ENCODE measurements around the gene FAM161B. TPM values are rescaled to one million over a fixed set of nuclear protein-coding genes. Genes with fewer than 3 reads are reported as not detected.

FAM161B gene
- total and polyA plus RNA-seq, 2 of the 8 experiments (the other 6 are each of a cell fraction or from before 2014, with no cell fraction given): 0.14 to 0.32 TPM

- WGBS, 2 experiments (ENCODE audit: extremely low coverage in 1 of 2, insufficient coverage in 1 of 2, insufficient read length in 1 of 2, insufficient replicate concordance in 2 of 2, low coverage in 1 of 2, low lambda C conversion rate in 2 of 2, missing lambda C conversion rate in 1 of 2): 71% methylated on average over 4 of the region's 4 CpGs; no CpG with 5 or more reads in 1 of the 2 experiments
- no peak overlapping the region for H3K56ac ChIP-seq (replicated peaks; ENCODE audit: insufficient read length, low read depth, low read length)
- TF ChIP-seq RFX5 (IDR thresholded peaks at IDR 0.05; ENCODE audit: borderline replicate concordance, low read depth, low read length): no peak
- no peak for TF ChIP-seq RBBP5 (IDR thresholded peaks at IDR 0.05; ENCODE audit: borderline replicate concordance, low read depth, low read length)
- TF ChIP-seq PHF8 (conservative IDR thresholded peaks at IDR 0.05; ENCODE audit: low read depth, low read length): no peak
- TF ChIP-seq SAP30 (IDR thresholded peaks at IDR 0.05; ENCODE audit: insufficient read depth, insufficient replicate concordance, low read length): no peak
- TF ChIP-seq TAF1 (IDR thresholded peaks at IDR 0.05; ENCODE audit: low read depth, low read length): no peak
- no peak for TF ChIP-seq BCL11A (IDR thresholded peaks at IDR 0.05; ENCODE audit: low read depth in 2 of 2, low read length in 2 of 2)
- TF ChIP-seq CEBPB (IDR thresholded peaks at IDR 0.05; ENCODE audit: low read depth, low read length): no peak
- no peak for TF ChIP-seq CHD2 (IDR thresholded peaks at IDR 0.05; ENCODE audit: low read length)
- TF ChIP-seq KDM5A (IDR thresholded peaks at IDR 0.05; ENCODE audit: low read length): no peak
- no peak for TF ChIP-seq ZNF274 (IDR thresholded peaks at IDR 0.05; ENCODE audit: borderline replicate concordance, extremely low read depth, low read length)
- no peak for TF ChIP-seq E2F6 (IDR thresholded peaks at IDR 0.05)
- TF ChIP-seq CHD1 (IDR thresholded peaks at IDR 0.05; ENCODE audit: low read depth, low read length): no peak
- no peak for TF ChIP-seq NRF1 (IDR thresholded peaks at IDR 0.05; ENCODE audit: low read depth, low read length)
- no peak for TF ChIP-seq BACH1 (IDR thresholded peaks at IDR 0.05; ENCODE audit: low read length)
Measured at GRCh38 chr14:73945159-73945670, 4.7 kb downstream of the FAM161B start.

More at GRCh38 chr14:73945159-73945670, 4.7 kb downstream of the FAM161B start:
- H4K8ac ChIP-seq (ENCODE audit: extremely low read depth, insufficient read depth, low read length): no peak overlapping the region
- no peak overlapping the region for H3K23ac ChIP-seq (ENCODE audit: insufficient read length)
- no peaks in the 10 kb centered on the region for H3K36me3 ChIP-seq (ENCODE audit: control insufficient read depth in 2 of 4, insufficient read depth in 4 of 4, low read length in 3 of 4)
- no peaks in the 10 kb centered on the region for H3K9me3 ChIP-seq (ENCODE audit: insufficient read depth in 2 of 2, low read depth in 1 of 2, low read length in 1 of 2)
- H3K4me1 ChIP-seq (replicated peaks in 1 of 4; ENCODE audit: control insufficient read depth in 3 of 4, insufficient read depth in 4 of 4, low read length in 3 of 4): no peaks in the 10 kb centered on the region
- H2BK5ac ChIP-seq (ENCODE audit: low read depth, low read length): no peak overlapping the region
- no peak overlapping the region for H3K4me3 ChIP-seq (ENCODE audit: extremely low read depth in 1 of 4, insufficient read depth in 2 of 4, low read depth in 3 of 4, low read length in 4 of 4)
- POLR2A ChIA-PET (ENCODE audit: partially characterized antibody): no interaction called here
- no peaks in the 10 kb centered on the region for H3K27me3 ChIP-seq (replicated peaks in 1 of 4; ENCODE audit: control insufficient read depth in 3 of 4, extremely low read depth in 1 of 4, insufficient read depth in 3 of 4, low read length in 3 of 4)
- no peak overlapping the region for H2AK5ac ChIP-seq (ENCODE audit: low read depth, low read length)
- H4K5ac ChIP-seq (ENCODE audit: insufficient read length, low read depth, low read length): no peak overlapping the region
- no peak overlapping the region for H2BK15ac ChIP-seq (ENCODE audit: low read length)
- H3K4ac ChIP-seq (replicated peaks; ENCODE audit: insufficient read length, low read depth, low read length): no peak overlapping the region
- H4K20me1 ChIP-seq (replicated peaks in 1 of 2; ENCODE audit: control insufficient read depth in 1 of 2, insufficient read depth in 2 of 2, low read length in 2 of 2): no peaks in the 10 kb centered on the region
- no peak overlapping the region for H4K91ac ChIP-seq (replicated peaks; ENCODE audit: insufficient read length, low read length)
- no peaks in the 10 kb centered on the region; the same call in 1 of the 2 replicates for H3K23me2 ChIP-seq (ENCODE audit: low read depth, low read length)
- H3K14ac ChIP-seq (ENCODE audit: insufficient read length): no peak overlapping the region
- CTCF ChIA-PET (ENCODE audit: partially characterized antibody): interaction anchor here (0.6 to 2.3 kb wide), 2 partner anchors 9 to 152 kb away, joined by 3 to 12 read pairs; no protein-coding TSS in a partner anchor
- H3K18ac ChIP-seq (ENCODE audit: extremely low read depth, low read length): no peak overlapping the region
- DNase-seq (ENCODE audit: low read depth in 1 of 2, low spot score in 2 of 2) (no peak), FAIRE-seq (no peak)
- no peak overlapping the region for H2BK120ac ChIP-seq (replicated peaks; ENCODE audit: low read depth, low read length)
- H2AFZ ChIP-seq (ENCODE audit: low read length): no peak overlapping the region
- no peak overlapping the region for H2BK20ac ChIP-seq (ENCODE audit: low read length)
- H3K79me1 ChIP-seq (ENCODE audit: low read depth, low read length): no peaks in the 10 kb centered on the region
- H3K4me2 ChIP-seq (ENCODE audit: insufficient read depth in 1 of 2, low read depth in 2 of 2, low read length in 2 of 2): no peak overlapping the region
- H3K79me2 ChIP-seq (ENCODE audit: control insufficient read depth in 1 of 2, insufficient read depth in 2 of 2, low read length in 2 of 2): no peaks in the 10 kb centered on the region
- H2BK12ac ChIP-seq (ENCODE audit: low read depth, low read length): no peak overlapping the region
- no peak overlapping the region for H3K27ac ChIP-seq (ENCODE audit: low read depth, low read length)
- no peak overlapping the region for H3K9ac ChIP-seq (replicated peaks in 1 of 4; ENCODE audit: extremely low read depth in 1 of 4, low read depth in 3 of 4, low read length in 3 of 4)
